DMS 273 treated with DMSO at 0.1 percent for 48 hours (cell line): ENCODE data around the gene SYT7.
A peak's percentile ranks its signal among the peaks of the same experiment; 100 is the strongest.

Source experiments
- DNase-seq: peaks from one replicate; lab custom pipeline; 2025; lab: John Stamatoyannopoulos, UW

SYT7 gene

DNA sequence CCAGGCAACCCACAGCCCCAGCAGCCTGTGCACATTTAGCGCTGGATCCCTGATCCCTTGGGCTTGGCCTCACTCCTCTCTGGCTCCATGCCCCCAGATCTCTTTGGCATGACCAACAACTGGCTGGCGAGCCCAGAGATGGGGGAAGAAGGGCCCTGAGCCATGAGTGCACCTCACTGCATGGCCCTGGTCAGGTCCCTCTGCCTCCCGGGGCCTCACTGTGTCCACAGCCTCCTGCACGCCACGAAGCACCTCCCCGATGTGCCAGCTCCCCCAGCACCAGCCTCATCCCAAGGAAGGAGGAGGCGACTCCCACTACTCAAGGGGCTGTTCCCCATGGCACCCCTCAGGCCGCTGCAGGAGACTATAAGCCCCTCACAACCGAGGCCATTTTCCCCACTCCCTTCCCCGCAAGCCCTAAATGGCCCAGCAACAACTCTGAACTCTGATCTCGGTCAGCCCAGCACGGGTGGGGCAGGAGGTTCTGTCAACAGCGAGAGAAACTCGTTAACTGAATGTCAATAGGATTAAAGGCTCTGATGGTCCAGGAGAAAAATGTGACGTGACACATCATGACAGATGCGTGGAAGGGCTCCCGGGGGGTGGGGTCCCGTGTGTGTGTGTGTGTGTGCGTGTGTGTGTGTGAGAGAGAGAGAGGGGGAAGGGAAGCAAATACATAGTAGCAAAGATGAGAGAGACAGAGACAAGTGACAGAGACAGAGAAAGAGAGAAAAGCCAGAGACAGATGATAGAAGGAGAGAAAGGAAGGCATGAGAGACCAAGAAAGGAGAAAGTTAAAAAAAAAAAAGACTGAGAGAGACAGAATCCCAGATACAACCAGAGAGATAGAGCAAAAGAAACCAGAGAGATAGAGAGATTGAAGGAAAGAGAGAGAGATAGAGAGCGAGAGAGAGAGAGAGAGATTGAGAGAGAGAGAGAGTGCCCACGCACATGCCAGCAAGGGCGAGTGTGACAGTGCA is 28.4 kb upstream of the SYT7 start:
- DNase-seq = no peak

DNA sequence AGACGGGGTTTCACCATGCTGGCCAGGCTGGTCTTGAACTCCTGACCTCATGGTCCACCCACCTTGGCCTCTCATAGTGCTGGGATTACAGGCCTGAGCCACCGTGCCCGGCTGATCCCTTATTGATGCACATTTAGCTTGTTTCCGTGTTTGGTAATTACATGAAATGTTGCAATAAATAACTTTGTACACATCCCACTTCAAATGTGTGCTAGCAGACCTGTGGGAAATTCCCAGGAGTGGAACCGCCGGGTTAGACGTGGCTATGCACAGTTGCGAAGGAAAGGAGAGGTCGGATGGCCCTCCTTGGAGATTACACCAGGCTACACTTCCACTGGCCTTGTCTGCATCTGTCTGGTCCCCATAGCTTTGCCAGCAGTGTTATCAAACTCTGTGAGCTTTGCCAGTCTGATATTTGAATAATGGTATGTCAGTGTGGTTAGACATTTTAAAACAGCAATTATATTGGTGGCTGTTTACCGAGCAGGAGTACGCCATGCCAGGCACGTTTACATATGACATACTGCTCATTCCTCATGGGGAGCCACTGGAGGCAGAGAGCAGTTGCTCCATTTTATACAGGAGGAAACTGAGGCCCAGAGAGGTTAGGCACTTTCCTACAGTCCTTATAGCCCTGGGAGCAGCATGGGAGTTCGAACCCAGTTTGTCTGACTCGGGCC is 27.2 kb upstream of the SYT7 start:
- no peak for DNase-seq

DNA sequence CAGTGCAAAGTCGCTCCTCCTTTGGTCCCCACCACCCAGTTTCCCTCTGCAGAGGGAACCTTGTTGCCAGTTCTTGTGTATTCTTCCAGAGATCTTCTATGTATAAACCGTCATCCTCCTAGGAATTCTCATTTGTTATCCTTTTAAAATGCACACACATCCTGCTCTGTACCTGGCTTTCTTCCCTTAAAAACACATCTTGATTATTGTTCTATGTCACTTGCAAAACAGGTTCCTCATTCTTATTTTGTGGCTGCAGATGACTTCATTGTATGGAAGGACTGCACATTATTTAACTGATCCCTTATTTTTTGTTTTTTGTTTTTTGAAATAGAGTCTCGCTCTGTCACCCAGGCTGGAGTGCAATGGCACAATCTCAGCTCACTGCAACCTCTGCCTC is 26.6 kb upstream of the SYT7 start:
- DNase-seq = no peak

DNA sequence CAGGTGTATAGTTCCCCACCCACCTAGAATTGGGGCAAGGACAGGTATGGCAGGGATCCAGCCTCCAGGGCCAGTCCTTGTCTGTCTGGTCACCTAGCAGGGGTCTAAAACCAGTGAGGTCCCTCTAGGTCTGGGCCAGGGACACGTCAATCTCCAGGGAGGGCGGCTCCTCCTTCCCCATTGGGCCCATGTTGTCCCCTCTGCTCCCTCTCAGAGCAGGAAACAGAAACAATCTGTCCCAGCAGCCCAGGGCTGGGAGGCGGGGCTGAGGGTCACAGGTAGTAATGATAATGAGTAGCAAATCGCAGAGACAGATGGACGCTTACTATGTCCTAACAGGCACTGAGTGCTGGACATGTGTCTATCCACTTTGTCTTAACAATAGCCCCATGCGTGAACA is 22.8 kb upstream of the SYT7 start:
- DNase-seq = no peak

DNA sequence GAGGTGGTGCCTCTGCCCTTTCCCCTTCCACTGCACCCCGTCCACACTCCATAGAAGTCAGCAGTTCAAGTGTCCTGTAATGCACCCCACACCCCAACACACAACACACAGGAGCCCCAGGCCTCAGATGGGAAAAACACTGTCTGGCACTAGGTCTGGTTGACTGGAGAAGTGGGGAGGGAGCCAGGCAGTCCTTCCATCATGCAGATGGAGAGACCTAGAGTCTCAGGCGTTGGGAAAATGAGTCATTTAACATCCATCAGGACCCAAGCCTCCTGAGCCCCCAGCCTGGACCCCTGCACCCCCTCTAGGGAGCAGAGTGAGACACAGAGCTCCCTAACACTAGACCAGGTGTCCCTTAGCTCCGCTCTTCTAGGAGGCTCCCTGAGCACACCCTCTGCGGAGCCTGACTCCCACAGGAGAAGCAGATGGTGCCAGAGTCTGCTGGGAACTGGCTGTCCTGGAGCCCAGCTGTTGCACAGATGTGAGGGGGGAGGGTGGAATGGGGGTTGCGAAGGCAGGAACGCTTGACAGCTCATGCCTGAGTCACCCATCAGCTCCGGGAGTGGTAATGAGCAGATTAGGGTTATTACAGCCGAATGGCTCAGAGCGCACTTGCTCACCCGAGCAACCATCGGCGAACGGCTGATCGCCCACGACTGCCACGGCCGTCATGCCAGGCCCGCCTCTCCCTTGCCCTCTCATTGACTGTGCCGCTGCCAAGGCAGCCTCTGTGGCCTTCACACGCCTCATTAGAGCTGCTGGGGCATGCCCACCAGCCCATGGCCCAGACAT is 22.1 kb upstream of the SYT7 start:
- peak; percentile 85 for DNase-seq

DNA sequence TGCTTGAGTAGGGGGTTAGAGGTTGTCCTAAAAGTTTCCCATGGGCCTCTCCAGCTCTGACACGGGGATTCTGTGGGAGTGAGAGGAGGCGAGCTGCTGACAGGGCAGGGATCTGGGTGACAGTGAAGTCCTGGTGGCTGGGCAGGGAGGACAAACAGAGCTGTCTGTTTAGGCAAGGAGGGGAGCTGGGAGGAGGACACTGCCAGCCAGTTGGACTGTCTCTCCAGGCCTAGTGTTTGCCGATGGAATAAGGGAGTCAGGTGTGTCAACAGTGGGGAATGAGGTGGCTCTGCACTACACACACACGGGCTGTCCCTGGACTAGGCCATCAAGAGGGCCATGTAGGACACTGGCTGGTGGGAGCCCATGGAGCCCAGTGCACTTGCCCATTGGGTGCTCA is 20.6 kb upstream of the SYT7 start:
- DNase-seq = no peak

DNA sequence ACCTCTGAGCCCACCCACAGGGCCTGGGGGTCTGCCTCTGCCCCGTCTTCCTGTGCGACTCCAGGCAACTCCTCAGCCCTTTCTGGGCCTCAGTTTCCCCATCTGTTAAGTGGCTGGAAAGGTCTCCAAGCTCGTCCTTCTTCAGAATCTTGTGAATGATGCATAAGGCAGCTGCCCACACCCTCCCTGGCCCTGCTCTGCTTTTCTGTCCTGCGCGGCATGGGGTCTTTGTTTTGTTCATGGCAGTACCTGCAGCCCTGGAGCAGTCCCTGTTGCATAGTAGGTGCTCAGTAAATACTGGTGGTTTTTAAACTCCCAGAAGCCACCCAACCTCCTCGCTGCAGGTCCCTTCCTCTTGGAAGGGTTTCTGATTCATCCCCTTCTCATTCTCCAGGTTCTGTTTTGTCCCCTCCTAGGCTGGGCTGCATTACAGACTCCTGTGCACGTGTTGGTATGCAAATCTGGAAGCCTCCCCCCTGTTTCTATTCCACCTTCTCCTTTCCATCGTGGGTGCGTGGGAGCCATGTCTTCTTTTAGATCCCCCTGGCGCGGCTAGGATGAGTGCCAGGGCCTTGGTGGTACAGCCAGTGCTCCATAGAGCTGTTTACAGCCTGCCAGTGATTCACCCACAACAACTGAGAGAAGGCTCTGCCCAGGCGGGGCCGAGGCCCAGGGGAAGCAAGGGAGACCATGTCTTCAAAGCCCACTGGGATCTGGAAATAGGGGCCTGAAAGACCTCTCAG is 19.3 kb upstream of the SYT7 start:
- no peak for DNase-seq

DNA sequence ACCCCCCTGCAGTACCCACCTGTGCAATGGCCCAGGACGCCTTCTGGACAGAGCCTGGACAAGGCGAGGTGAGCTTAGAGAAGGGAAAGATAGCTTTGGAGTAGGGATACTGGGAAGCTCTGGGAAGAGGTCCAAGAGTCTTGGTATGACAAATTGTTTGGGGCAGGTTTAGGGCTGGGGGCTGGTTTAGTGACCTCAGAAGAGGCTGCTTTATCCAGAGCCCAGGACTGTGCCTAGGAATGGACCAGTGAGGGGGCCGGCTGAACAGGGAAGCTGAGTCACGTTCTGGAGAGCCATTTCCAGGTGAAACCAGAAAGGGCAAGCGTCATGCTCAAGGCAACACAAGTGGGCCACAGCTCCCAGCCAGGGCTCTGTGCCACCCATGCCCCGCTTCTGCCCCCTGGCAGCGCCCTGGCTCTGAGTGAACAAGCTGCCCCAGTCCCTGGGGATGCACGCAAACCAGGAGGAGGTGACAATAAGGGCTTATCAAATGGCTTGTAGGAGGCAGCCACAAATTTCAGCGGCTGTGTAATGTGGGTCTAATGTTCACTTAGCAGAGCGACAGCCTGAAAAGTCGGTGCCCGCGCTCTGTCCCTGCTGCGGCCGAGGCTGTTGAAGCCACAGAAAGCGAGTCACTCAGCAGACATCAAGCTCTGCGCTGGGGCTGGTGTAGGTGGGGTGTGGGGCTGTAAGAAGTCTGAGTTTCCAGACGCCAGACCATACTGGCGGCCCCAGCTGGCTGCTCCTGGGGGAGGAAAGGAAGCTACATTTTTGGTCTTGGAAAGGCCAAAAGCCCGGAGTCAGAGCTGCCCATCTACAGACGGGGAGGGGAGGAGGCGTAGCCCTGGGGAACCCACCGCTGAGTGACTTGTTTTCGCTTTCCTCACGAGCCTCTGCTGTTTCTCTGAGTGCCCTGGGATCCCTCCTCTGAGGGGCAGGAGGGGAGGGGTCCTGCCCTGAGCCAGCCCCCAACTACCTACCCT is 18.3 kb upstream of the SYT7 start:
- peak; percentile 51 for DNase-seq

DNA sequence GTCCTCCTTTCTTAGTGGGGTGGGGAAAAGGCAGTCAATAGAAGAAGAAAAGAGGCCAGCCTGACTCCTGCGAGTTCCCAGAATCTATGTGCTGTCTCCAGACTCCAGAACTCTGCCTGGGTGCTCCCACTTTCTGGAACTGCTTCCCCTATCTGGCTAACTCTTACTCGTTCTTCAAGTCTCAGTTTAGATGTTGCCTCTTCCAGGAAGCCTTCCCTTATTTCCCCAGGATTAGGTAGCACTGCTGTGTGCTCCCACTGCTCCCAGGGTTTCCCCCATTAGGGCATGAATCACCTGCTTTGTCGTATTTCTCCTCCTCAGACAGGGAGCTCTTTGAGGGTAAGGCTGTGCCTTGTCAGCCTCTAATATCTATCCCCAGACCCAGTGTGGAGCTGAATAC is 17.5 kb upstream of the SYT7 start:
- no peak for DNase-seq

DNA sequence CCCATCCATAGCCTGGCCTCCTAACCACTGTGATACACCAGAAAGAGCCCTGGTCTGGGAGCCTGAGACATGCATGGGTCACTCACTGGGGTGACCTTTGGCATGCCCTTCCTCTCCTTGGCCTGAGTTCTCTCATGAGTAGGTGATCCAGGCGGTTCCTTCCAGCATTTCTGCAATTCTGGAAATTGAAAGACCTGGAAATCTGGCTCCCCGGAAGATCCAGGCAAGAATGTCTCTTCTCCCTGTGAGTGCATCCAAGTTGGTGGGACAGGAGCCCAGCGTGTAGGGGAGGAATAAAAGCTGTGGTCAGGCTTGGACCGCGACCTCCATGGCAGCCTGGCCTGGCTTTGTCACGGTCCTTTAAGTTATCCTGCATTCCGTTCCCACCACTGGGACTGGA is 16.1 kb upstream of the SYT7 start:
- no peak for DNase-seq

DNA sequence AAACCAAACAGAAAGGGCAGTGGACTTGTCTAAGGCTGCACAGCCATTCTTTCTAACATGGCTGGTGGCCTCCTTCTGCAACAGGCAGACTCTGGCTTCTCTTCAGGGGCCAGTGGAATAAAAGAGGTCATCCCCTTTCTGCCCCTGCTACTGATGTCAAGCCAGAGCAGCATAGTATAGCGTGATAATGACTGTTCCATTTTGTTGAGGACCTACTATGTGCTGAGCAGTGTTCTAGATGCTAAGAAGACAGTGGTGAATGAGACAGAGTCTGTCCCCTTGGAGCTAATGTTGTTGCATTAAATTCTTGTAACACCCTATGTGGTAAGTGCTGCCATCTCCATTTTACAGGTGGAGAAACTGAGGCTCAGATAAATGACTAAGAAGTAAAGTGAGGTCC is 15.7 kb upstream of the SYT7 start:
- DNase-seq = no peak

DNA sequence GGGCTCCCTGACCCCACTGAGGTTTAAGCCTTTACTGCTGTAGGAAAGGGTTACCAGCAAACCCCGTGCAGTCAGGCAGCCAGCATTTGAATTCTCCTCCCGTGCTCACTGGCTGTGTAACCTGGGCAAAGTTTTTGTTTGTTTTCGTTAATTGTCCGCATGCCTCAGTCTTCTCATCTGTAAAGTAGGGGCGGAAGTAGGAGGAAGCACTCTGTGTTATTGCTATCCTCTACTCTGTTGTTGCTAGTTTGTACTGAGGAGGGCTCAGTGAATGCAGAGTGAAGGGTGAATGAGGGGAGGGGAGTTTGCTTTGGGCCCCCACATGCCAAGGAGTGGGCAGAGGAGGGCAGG is 14.0 kb upstream of the SYT7 start:
- DNase-seq = no peak

DNA sequence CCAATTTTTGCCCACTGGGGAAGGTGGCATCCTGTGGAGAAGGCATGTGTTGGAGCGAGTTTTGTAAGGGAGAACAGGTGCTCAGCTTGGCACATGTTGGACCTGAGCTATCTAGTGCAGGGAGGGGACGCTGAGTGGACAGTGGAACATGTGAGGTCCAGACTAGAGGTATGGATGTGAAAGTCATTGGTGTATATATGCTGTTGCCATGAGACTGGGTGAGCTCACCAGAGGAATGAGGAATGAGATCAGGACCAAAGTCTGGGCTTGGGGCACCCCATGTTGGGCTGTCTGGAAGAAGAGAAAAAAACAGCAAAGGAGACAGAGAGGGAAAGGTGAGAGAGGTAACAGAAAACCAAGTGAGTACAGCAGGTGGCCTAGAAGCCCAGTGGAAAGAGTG is 12.3 kb upstream of the SYT7 start:
- no peak for DNase-seq

DNA sequence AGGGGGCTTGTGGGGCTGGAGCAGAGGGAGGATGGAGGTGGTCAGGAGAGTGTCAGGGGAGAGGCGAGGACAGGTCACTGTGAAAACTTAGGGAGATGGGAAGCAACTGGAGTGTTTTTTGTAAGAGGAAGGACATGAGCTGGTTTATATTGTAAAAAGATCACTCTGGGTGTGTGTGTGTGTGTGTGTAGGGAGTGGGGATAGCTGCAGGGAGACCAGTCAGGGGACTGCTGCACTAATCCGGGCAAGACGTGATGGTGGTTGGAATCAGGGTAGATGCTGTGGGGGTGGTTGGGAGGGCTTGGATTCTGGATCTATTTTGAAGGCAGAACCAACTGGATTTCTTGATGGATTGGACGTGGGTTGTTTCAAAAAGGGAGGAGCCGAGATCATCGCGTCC is 11.3 kb upstream of the SYT7 start:
- DNase-seq = no peak

DNA sequence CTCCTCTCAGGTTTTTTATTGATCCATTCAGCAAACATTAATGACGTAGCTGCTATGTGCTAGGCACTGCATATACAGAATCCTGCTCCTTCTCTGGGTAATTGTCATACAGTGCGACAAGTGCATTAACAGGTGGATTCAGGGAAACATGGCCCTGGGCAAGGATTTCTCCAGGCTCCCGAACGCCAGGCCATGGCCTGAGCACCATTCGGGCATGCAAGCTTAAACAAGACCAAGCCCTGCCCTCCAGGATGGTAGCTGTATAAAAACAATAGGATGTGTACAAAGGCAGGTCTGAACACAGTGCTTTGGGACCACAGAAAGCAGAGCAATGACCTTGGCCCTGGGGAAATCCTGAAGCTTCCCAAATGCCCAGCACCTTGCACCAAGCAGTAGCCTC is 9.1 kb upstream of the SYT7 start:
- DNase-seq = no peak

DNA sequence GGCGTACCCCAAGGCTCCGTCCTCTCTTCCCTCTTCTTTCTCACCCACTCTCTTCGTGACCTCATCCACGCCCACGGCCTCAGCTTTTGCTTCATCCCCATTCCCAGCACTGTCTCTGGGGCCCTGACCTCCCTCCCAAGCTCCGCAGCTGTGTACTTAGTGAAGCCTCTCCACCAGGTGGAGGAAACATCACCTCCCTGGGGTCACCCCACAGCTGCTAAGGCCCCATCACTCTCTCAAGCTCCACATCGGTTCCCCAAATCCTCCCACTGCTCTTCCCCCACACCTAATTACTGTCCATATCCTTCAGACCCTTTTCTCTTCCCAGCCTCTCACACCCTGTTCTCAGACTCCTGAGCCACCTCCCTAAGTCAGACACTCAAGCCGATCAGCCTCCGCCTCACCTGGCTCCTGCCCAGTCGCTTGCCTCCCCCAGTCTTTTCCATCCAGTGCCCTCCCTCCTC is 7.9 kb upstream of the SYT7 start:
- no peak for DNase-seq

DNA sequence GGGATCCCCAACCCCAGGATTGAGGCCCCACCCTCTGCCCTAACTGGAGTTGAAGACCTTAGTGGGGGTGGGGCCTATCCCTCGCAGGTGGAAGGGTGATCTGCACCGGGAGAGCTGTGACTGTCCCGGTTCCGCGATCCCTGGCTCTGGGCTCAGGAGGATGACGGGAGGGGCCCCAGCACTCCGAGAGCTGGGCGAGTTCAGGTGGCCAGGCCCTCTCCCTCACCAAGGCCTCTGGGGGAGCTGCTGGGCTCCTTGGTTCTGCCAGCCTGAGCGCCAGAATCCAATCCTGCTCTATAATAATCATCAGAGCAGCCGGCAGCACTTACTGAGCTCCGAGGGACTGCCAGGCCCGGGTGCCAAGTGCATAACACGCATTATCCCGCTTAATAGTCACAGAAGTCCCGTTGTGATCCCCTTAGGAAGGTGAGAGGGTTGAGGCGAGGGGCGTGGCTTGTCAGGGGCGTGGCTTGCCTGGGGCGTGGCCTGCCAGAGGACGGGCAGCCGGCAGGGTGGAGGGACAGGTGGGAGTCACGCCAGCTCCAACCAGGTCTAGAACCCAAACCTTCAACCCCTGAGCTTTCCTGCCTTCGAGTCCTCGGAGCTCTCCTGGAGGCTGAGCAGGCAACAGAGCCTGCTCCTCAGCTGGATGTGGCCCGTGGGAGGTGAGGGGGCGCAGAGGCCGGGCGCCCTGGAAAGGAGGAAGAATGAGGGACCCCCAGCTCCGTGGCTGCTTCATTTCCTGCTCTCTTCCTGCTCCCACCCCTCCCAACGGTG is 7.3 kb upstream of the SYT7 start:
- no peak for DNase-seq

DNA sequence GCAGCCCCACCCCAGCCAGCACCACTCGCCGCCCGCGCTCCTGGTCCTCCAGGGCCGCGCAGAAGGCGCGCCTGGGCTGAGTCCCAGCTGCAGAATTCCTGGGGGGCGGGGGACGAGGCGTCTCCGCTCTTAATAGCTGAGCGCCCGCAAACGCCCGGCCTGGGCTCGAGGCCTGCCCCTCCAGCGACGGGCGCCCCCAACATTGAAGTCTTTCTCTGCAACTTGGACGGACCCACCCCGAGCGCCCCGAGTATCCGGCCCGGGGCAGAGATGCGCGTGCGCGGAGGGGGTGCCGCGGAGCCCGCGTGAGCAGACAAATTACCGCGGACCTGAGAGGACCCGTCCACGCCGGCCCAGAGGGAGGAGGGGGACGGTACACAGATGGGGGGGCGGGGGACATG is 6.7 kb upstream of the SYT7 start:
- DNase-seq = no peak

DNA sequence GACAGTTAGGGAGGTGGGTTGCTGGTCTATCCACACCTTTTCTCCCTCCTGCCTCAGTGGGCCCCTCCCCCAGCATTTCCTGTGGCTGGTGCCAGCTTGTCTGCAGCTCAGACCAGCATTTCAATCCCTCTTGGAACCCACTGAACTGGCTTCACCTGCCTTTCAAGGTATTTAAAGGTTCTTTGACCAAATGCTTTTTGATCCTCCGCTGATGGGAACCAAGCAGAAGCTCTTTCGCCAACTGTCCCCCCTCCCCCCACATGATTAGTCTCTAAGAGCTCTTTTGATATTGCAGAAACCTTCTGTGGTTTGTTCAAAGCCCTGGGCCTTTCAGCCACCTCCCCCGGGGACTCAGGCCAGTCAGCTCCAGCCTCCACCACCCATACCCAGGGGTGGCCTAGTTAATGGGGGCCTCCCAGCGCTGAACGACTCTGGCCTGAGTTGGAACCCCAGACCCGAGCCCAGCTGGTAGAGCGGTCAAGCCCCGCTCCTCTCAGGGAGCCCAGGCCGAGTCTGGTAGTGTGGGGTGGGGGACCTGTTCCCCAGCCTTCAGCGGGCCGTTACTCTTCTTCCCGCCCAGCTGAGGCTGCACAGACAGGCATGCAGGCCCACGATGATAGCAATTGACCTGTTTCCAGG is 6.0 kb upstream of the SYT7 start:
- no peak for DNase-seq
